GM18951 (cell line): ENCODE measurements around the gene PSD4.

Experiments used
- POLR2A ChIP-seq: IDR thresholded peaks from 4 replicates; pipeline ENCODE4 v1.6.1; 2011; ENCODE audit warnings: mild to moderate bottlenecking; ENCODE audit not compliant: insufficient read length, insufficient read depth; ENCODE audit errors: extremely low read depth
- in situ Hi-C: fragments of 300-500 bp; cut with MboI; formaldehyde crosslinking; loops from one replicate; pipeline ENCODE4 v1.12.0; 2022; ENCODE audit warnings: low sequenced_read_pairs, mixed read lengths, inconsistent platforms; ENCODE audit not compliant: unreplicated experiment

Gene PSD4

DNA sequence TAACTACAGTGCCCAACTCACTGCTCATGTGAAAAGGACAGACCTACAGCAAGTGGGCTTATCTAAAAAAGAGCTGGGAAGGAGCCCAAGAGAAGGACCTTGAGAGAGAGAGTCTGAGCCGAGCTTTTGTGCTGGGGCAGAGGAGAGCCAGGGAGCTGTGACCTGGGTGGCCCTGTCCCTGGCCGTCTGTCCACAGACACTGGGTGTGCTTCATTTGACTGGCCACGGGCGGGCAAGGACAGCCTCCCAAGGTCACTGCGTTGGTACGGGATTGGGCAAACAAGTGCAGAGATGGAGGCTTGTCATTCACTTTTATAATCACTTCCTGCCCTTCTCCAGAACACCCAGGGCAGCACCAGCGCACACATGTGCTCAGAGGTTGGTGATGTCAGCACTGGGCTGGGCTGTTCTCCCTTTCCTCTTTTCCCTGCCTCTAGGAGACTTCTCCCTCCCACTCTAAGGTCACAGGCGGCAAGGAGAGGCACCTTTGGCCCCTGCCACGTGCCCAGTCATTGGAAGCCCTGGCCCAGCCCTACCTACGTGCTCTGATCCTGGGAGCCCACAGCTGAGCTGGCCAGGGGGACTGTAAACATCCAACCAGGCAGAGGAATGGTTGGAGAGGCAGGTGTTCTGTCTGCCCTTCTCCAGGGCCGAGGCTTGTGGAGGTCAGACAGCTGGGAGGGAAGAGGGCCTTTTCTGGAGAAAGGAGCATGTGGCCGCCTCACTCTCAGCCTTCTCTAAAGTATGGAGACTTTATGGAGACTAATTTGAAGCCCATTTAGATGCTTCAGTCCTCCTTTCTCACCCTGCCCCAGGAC is 6.4 kb upstream of the PSD4 start:
- in situ Hi-C loops, result no loop called here
- TF ChIP-seq POLR2A, result no peak

DNA sequence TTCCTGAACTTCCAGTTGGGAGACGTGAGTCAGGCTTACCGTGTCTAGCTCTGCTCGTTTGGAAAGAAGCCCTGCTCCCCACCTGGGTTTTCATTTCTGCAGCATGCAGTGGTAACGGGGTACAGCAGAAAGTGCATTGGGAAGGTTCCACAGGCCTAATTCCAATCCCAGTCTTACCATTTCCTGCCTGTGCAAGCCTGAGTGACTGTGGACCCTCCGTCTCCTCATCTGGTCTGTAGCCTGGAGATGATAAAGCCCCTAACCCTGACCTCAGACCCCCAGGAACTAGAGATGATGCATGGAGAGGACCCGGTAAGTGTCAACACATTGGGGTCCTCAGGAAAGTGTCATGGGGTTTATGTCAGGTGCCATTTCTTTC is 5.8 kb upstream of the PSD4 start:
- in situ Hi-C loops, result no loop called here
- no peak for TF ChIP-seq POLR2A

DNA sequence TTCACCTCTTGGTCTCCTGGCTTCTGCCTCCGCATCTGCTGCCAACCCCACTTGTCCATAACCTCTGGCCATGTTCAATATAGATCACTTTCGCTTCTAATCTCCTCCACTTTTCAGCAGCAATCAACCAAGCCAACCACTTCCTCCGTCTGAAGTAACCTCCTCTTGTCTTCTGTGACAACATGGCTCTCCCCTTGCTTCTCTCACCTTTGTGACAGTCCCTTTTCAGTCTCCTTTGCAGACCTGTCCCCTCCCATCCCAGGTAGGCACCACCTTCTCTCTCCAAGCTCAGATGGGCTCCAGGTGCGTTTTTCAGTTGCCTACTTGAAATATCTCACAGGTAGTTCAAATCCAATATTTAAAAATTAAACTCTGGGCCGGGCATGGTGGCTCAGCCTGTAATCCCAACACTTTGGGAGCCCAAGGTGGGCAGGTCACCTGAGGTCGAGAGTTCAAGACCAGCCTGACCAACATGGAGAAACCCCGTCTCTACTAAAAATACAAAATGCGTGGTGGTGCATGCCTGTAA is 4.7 kb upstream of the PSD4 start:
- no peak for TF ChIP-seq POLR2A
- in situ Hi-C loops, result no loop called here

DNA sequence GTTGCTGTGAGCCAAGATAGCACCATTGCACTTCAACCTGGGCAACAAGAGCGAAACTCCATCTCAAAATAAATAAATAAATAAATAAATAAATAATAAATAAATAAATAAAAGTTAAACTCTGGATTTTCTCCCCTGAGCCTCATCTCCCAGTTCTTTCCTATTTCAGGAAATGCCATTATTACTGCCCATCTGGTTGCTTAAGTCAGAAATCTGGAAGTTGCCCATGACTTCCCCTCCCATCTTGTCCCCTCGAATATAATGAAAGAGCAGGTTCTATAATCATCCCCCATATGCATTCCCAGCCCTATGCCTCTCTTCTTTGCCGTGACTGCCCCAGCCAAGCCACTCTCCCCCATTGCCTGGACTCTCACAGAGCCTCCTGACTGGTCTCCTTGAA is 4.2 kb upstream of the PSD4 start:
- no peak for TF ChIP-seq POLR2A

DNA sequence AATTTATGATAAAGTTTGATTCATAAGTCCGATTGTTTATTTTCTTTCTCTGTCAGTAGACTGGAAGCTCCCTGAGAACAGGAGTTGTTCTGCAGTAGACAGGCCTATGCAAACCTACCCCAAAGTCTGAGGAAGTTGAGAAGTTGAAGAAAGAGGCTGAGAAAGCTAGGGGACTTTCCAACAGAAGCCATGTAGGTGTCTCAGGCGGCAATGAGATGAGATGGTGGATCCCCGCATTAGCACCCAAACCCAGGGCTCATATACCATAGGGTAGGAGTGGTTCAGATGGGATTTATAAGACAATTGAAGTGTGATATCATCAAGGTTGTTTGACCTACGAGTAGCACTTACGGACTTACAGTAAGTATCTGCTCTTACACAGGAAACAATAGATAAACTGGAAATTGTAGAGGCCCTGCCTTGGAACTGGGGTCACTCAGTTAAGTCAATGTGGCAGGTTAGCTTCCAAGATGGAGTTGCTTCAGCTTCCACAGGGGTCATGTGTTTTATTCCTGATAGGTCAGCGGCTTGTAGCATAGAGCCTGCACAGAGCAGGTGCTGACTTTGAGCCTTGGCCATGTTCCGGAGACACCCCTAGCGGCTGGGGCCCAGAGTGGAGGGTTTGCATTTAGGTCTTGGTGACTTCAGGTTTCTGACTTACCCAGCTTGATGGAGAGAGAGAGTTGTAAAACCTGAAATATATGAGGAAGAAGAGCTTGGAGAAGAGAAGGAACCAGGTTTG is 2.3 kb upstream of the PSD4 start:
- no peak for TF ChIP-seq POLR2A
- in situ Hi-C loops, result no loop called here

More for the DNA sequence above, 4.2 kb upstream of the PSD4 start:
- in situ Hi-C loops, result no loop called here

DNA sequence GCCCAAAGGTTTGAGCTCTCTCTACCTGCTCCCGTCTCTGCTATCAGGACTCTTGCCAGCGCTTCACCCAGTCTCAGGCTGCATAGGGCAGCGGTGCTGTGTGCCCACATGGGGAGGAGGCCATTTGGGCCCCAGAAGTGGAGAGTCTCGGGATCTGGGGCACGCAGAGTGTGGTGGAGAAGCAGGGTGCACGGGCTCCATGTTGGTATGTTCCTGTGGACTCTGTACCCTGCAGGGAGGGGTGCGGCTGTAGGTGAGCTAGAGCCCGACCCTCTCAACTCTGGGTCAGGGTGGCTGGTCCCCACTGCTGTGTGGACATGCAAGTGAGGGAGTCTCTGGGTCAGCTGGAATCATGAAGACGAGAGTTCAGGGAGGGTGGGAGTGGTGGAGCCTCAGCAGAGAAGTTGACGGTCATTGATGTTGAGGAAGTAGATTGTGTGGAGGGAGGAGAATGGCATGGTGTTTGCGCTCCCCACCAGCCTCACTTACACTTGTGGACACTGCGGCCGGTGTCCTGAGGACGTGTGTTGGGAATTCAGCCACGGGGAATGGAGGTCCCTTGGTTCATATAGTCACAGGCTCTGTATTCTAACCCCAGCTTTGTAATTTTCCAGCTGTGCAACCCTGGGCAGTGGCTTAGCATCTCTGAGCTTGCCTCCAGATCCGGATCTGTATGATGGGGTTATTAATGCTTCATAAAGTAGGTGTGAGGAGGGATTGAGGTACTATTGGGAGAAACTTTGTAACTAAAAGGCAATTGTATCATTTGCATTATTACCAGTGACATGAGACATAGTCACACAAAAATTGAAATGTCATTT is 840 bp upstream of the PSD4 start:
- no peak for TF ChIP-seq POLR2A
- in situ Hi-C loops, result no loop called here

DNA sequence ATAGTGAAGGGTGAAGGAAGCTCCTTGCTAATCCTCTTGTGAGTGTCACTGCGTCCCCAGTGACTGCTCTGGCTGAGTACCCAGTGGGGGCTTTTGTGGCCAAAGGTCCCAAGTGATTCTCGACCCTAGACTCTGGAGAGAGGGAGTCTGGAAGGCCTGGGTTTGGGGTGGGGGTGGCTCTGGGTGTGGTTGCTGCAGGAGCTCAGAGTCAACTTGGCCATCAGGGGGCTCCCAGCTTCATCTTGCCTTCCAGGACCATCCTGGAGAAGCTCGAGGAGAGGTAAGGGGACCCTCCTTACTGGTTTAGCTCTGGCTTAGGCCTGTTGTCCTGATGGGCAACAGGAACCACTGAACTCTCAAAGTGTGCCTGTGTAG is 592 bp downstream of the PSD4 start:
- in situ Hi-C loops, result no loop called here
- TF ChIP-seq POLR2A, result no peak

DNA sequence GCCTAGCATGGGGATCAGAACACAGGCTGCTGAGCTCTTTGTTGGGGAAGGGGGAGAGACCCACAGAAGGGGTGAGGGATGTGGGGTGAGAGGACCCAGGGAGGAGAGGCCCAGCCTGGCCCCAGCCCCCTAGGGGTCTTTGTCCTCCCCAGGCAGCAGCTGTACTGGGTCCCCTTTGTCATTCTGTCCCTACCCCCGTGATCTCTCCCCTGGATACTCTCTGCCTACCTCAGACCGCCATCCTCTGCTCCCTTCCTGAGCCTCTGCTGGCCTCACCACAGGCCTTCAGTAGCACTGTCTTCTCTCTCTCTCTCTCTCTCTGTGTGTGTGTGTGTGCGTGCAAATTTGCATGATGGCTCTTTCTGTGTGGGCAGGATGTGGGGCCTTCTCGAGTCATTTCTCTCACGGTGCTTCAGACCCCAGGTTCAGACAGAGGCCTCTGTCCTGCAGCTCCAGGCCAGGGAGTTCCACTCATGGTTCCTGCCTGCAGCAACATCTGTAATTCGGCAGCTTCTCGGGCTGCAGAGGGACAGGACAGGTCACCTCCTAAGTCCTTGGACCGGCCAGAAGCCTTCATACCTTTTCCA is 1.4 kb downstream of the PSD4 start:
- TF ChIP-seq POLR2A, result peak; percentile 83
- in situ Hi-C loops, result no loop called here

DNA sequence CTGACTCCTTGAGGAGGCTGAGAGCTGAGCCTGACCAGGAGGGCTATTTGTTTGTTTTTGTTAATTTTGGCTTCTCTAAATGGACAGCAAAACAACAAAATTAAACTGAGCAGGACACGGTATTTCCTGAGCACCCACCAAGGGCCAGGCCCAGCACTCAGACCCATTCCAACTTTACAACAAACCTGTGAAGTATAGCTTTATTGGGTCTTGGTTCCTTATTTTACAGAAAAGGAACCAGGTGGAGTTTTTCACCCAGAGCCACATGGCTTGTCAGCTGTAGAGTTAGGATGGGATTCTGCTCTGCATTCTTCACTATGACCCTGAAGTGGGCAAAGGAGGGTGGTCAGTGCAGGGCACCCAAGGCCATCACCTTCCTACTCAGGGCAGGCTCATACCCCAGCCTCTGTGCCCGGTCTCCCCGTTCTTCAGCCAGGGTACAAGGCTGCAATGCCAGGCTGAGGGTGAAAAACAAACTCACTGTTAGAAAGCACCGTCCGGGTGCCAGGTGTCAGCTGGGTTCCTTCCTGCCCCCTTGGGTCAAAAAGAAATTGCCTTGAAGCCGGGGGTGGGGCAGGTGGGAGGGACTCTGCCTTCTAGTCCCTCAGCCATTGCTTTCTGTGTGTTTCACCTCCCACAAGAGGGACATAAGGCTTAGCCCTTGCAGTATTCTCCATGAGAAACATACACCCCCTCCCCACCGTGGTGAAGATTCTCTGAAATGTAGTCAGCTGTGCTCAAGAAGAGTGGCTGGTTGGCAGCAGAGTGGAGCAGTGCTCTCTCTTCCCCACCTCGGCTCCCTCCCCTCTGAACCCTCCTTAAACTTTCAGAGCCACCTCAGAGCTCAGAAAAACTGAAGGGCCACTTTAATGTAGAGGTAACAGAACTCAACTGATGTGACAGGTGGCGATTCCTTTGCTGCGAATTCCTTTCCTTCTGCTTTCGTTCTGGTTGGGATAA is 2.2 kb downstream of the PSD4 start:
- in situ Hi-C loops, result no loop called here
- no peak for TF ChIP-seq POLR2A

DNA sequence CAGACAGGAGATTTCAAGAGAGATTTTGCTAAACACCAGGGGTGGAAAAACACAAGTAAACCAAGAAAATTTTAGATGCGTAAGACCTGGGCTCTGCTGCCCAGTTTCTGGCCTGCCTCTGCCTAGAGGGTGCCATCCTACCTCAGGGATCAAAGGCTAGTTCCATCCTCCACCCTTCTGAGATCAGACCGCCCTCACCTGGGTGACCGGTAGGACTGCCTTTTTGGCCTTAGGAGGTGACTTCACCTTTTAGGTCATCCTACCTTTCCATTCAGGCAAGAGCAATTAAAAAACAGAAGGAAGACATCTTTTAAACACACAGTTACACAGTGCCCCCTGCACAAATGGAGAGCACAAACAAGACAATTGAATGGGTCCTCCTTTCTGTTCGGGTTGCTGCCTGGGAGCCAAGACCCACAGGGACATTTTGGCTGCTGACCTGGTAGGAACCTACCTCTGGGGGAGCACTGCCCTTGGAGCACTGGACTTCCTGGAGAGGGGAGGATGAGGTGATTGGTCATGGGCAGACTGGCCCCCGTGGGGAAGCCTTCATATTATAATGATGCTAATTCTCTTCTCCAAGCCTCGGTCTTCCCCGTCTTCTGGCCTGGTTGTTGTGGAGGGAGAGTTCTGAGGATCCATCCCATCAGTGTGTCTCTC is 3.1 kb downstream of the PSD4 start:
- in situ Hi-C loops, result no loop called here

DNA sequence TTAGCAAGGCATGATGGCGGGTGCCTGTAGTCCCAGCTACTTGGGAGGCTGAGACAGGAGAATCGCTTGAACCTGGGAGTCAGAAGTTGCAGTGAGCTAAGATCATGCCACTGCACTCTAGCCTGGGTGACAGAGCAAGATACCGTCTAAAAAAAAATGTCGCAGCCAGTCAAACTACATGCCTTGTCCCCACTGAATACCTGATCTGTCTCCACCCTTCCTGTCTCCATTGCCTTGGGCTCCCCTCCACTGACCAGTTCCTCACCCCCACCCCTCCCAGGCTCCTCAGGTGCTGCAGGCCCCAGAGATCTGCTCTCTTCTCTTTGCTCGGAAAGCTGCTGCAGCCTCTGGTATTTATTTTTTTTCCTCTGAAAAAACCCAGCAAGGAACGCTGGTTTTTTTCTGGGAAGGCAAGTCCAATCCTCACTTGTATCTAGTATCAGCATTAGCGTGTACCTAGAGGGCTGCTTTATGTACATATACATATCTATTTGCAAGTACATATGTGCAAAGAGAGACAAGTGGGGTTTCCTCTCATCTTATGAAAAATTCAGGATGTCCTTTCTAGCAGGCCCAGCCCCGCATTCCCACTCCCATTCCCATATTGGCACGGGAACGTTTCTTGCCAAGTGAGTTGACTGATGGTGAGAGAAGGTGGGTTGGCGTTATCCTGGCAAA is 4.4 kb downstream of the PSD4 start:
- no peak for TF ChIP-seq POLR2A
- in situ Hi-C loops, result no loop called here

More for the DNA sequence above, 3.1 kb downstream of the PSD4 start:
- TF ChIP-seq POLR2A, result no peak

DNA sequence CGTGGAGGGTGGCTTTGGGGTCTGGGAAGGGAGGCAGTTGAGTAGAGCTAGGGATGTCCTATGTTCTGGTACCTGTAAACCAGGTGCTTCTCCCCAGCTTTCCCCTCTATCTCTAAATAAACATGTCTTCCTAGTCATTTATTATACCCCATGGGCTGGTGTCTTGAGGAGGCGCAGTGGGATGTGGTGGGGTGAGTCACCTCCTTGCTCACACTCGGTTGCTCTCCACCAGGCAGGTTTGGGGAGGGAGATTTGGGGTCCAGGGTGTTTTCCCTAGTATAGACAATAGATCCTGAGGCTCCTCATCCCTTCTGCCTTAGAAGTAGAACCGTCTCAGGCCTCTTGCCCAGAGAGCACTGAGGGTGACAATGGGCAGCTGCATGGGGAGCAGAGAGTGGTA is 5.1 kb downstream of the PSD4 start:
- no peak for TF ChIP-seq POLR2A
- in situ Hi-C loops, result no loop called here
